ENCODE data around the gene IL15. TPM values are rescaled to one million over a fixed set of nuclear protein-coding genes. Genes with fewer than 3 reads are reported as not detected.

Gene IL15
- total RNA-seq, 1 experiment from 2014 or later = 7.1 TPM

GRCh38 chr4:141772838-141773237, 136.5 kb downstream of the IL15 start:
- DNase-seq (no peak), ATAC-seq (no peak)
- no peaks in the 10 kb centered on the region for H3K79me2 ChIP-seq (ENCODE audit: low read length)
- TF ChIP-seq CTCF (conservative IDR thresholded peaks at IDR 0.05; ENCODE audit: low read depth, low read length) (no peak), EZH2phosphoT487 (IDR thresholded peaks at IDR 0.05; ENCODE audit: borderline replicate concordance, low read length) (no peak), EZH2 (IDR thresholded peaks at IDR 0.05; ENCODE audit: low read length, unreplicated experiment) (no peak)
- no peaks in the 10 kb centered on the region for H3F3A ChIP-seq (ENCODE audit: low read length, unreplicated experiment)
- peak overlapping the region; percentile 71 for H3K4me2 ChIP-seq (ENCODE audit: low read length)
- H3K27me3 ChIP-seq (ENCODE audit: low read length) = no peaks in the 10 kb centered on the region
- BruUV-seq (replicated peaks) = no TSS peak
- CTCF ChIA-PET = no interaction called here
- intact Hi-C loops (cut with micrococcal nuclease) = no loop called here
- no peak overlapping the region for H3K9ac ChIP-seq (ENCODE audit: low read length)
- H3K9me3 ChIP-seq (ENCODE audit: low read length) = no peaks in the 10 kb centered on the region
- H3K27ac ChIP-seq (ENCODE audit: low read length) = no peak overlapping the region
- no peaks in the 10 kb centered on the region for H3K9me2 ChIP-seq (replicated peaks; ENCODE audit: low read length)
- H2AFZ ChIP-seq (ENCODE audit: low read length) = peak overlapping the region; percentile 83; the same call in 1 of the 2 replicates
- peaks cover 23% of the 10 kb centered on the region for H3K4me1 ChIP-seq (ENCODE audit: insufficient read depth, low read length)
- no peaks in the 10 kb centered on the region for H4K20me1 ChIP-seq (ENCODE audit: low read length)
- POLR2A ChIA-PET (ENCODE audit: unreplicated experiment) = no interaction called here
- no peak overlapping the region for H3K4me3 ChIP-seq (ENCODE audit: low read length)
- H3K36me3 ChIP-seq (ENCODE audit: low read depth, low read length) = no peaks in the 10 kb centered on the region

GRCh38 chr4:141782205-141782604, 145.8 kb downstream of the IL15 start:
- no peak overlapping the region for H3K4me3 ChIP-seq (ENCODE audit: low read length)
- no peaks in the 10 kb centered on the region for H3K79me2 ChIP-seq (ENCODE audit: low read length)
- H2AFZ ChIP-seq (ENCODE audit: low read length) = no peak overlapping the region
- no peaks in the 10 kb centered on the region for H3K9me2 ChIP-seq (replicated peaks; ENCODE audit: low read length)
- H3K9ac ChIP-seq (ENCODE audit: low read length) = no peak overlapping the region
- BruUV-seq (replicated peaks) = no TSS peak
- no peak overlapping the region for H3K27ac ChIP-seq (ENCODE audit: low read length)
- H4K20me1 ChIP-seq (ENCODE audit: low read length) = no peaks in the 10 kb centered on the region
- no peak overlapping the region for H3K4me2 ChIP-seq (ENCODE audit: low read length)
- no peaks in the 10 kb centered on the region for H3F3A ChIP-seq (ENCODE audit: low read length, unreplicated experiment)
- CTCF ChIA-PET = no interaction called here
- no peaks in the 10 kb centered on the region for H3K9me3 ChIP-seq (ENCODE audit: low read length)
- POLR2A ChIA-PET (ENCODE audit: unreplicated experiment) = no interaction called here
- TF ChIP-seq CTCF (conservative IDR thresholded peaks at IDR 0.05; ENCODE audit: low read depth, low read length) (no peak), EZH2phosphoT487 (IDR thresholded peaks at IDR 0.05; ENCODE audit: borderline replicate concordance, low read length) (no peak), EZH2 (IDR thresholded peaks at IDR 0.05; ENCODE audit: low read length, unreplicated experiment) (no peak)
- no peaks in the 10 kb centered on the region for H3K27me3 ChIP-seq (ENCODE audit: low read length)
- no peaks in the 10 kb centered on the region for H3K4me1 ChIP-seq (ENCODE audit: insufficient read depth, low read length)
- ATAC-seq = no peak
- DNase-seq = no peak
- intact Hi-C loops (cut with micrococcal nuclease) = no loop called here
- no peaks in the 10 kb centered on the region for H3K36me3 ChIP-seq (ENCODE audit: low read depth, low read length)
